ENCODE measurements around the gene RBCK1.

- no peak for TF ChIP-seq CTCF (conservative IDR thresholded peaks at IDR 0.05)
- no peak for TF ChIP-seq ZFX (IDR thresholded peaks at IDR 0.05)
These were observed 32.7 kb upstream of the RBCK1 start for GRCh38 chr20:375265-375889.
